ENCODE data around the gene DHDH.
"Not testable (repeated sequence)": the region's sequence is repeated elsewhere in the genome, so short reads cannot be mapped to it uniquely, and the experiment has no call there.

The DHDH gene

GRCh38 chr19:48897181-48897580 is 36.3 kb upstream of the DHDH start:
- DNase-seq (ENCODE audit: extremely low read depth, low read depth): no peak
- TF ChIP-seq CTCF (IDR thresholded peaks at IDR 0.05; ENCODE audit: low read depth, low read length): no peak

DNA sequence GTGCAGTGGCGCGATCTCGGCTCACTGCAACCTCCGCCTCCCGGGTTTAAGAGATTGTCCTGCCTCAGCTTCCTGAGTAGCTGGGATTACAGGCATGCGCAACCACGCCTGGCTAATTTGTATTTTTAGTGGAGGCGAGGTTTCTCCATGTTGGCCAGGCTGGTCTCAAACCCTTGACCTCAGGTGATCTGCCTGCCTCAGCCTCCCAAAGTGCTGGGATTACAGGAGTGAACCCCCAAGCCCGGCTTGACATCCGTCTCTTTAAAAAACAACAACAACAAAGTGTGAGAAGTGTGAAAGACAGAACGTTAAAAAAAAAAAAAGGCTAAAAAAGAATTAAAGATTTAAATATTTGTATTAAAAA is 34.1 kb upstream of the DHDH start:
- not testable (repeated sequence) for DNase-seq (ENCODE audit: extremely low read depth, low read depth)

- DNase-seq (ENCODE audit: extremely low read depth, low read depth): peak; percentile 96
- TF ChIP-seq CTCF (IDR thresholded peaks at IDR 0.05; ENCODE audit: low read depth, low read length): peak; percentile 29
These were observed 33.6 kb upstream of the DHDH start, which contains the start of gene NUCB1 for GRCh38 chr19:48899781-48900476. NUCB1 (plus strand) TSS chr19:48900312; CDS start chr19:48900797, 485 bp downstream.

DNA sequence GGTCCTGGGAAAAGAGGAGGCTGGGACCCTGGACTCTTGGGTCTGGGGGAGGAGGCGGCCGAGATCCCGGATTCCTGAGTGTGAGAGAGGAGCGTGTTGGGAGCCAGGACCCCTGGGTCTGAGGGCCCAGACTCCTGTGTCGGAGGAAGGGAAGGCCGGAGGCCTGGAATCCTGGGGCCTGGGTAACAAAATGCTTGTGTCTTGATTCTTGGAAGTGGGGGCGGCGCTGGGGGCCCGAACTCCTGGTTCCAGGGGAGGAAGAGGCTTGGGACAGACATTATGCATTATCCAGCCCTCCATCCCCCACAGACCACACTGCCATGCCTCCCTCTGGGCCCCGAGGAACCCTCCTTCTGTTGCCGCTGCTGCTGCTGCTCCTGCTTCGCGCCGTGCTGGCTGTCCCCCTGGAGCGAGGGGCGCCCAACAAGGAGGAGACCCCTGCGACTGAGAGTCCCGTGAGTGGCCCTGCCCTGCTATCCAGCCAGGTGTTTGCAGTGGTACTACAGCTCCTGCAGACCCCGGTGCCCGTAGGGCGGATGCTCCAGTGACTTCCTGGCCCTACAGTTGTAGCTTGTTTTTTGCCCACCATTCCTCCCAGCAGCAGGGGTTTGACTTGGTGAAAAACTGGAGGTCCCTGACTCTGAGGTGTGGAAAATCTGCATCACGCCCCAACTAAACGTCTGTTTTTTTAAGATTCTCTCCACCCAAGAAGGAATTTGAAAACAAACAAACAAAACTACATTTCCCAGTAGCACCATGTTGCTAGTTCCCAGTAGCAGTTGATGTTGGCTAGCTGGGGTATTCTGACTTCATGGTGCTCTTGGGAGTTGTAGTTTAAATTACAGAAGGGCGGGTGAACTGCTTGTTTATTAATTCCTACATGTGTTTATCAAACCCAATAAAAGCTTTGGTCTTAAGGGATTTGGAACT is 32.8 kb upstream of the DHDH start:
- no peak for TF ChIP-seq CTCF (IDR thresholded peaks at IDR 0.05; ENCODE audit: low read depth, low read length)
- DNase-seq (ENCODE audit: extremely low read depth, low read depth): no peak

DNA sequence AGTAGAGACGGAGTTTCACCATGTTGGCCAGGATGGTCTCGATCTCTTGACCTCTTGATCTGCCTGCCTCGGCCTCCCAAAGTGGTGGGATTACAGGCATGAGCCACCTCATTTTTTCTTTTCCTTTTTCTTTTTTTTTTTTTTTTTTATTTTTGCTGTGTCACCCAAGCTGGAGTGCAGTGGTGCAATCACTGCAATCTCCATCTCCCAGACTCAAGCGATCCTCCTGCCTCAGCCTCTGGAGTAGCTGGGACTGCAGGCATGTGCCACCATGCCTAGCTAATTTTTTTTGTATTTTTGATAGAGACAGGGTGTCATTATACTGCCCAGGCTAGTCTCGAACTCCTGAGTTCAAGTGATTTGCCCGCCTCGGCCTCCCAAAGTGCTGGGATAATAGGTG is 31.2 kb upstream of the DHDH start:
- not testable (repeated sequence) for DNase-seq (ENCODE audit: extremely low read depth, low read depth)

DNA sequence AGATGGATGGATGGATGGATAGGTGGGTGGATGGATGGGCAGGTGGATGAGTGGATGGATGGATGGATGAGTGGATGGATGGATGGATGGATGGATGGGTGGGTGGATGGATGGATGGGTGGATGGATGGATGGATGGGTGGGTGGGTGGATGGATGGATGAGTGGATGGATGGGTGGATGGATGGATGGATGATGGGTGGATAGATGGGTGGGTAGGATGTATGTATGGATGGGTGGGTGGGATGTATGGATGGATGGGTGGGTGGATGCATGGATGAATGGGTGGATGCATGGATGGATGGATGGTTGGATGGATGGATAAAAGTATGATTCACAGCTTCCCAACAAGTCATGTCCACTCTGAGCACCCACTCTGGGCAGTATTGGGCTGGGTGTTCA is 29.7 kb upstream of the DHDH start:
- not testable (repeated sequence) for DNase-seq (ENCODE audit: extremely low read depth, low read depth)

GRCh38 chr19:48905664-48906063 is 27.8 kb upstream of the DHDH start:
- DNase-seq (ENCODE audit: extremely low read depth, low read depth): no peak
- no peak for TF ChIP-seq CTCF (IDR thresholded peaks at IDR 0.05; ENCODE audit: low read depth, low read length)

DNA sequence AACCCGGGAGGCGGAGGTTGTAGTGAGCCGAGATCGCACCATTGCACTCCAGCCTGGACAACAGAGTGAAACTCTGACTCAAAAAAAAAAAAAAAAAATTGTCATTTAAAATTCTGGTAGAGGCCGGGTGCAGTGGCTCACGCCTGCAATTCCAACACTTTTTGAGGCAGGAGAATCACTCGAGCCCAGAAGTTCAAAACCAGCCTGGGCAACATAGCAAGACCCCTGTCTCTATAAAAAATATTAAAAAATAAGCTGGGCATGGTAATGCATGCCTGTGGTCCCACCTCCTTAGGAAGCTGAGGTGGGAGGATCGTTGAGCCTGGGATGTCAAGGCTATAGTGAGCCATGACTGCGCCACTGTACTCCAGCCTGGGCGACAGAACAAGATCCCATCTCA is 27.2 kb upstream of the DHDH start:
- no peak for DNase-seq (ENCODE audit: extremely low read depth, low read depth)
- TF ChIP-seq CTCF (IDR thresholded peaks at IDR 0.05; ENCODE audit: low read depth, low read length): no peak

GRCh38 chr19:48907671-48908070 is 25.8 kb upstream of the DHDH start:
- no peak for TF ChIP-seq CTCF (IDR thresholded peaks at IDR 0.05; ENCODE audit: low read depth, low read length)

DNA sequence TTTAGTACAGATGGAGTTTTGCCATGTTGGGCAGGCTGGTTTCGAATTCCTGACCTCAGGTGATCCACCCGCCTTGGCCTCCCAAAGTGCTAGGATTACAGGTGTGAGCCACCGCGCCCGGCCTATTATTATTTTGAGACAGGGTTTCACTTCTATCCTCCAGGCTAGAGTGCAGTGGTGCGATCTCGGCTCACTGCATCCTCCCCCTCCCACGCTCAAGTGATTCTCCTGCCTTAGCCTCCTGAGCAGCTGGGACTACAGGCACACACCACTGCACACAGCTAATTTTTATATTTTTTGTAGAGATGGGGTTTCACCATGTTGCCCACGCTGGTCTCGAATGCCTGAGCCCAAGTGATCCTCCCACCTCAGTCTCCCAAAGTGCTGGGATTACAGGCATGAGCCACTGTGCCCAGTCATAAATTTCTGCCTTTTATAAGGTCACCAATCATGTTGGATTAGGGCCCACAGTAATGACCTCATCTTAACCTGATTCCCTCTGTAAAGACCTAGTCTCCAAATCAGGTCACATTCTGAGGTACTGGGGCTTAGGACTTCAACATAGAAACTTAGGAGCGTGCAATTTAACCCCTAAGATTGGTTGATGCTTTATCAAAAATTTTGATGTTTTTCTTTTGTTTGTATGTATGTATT is 23.9 kb upstream of the DHDH start:
- DNase-seq (ENCODE audit: extremely low read depth, low read depth): not testable (repeated sequence)

More at GRCh38 chr19:48907671-48908070, 25.8 kb upstream of the DHDH start:
- DNase-seq (ENCODE audit: extremely low read depth, low read depth): no peak
